22Rv1 (cell line): ENCODE results near the gene AGTPBP1.

Experiments
- H3K27ac ChIP-seq: fragments of 450-650 bp; 2 replicates; pipeline ENCODE4 v1.5.1; 2017
- CTCF ChIP-seq: fragments of 450-650 bp; IDR thresholded peaks from 2 replicates; pipeline ENCODE4 v1.5.1; 2017; ENCODE audit warnings: mild to moderate bottlenecking
- ZFX ChIP-seq: fragments of 450-650 bp; IDR thresholded peaks from 2 replicates; pipeline ENCODE4 v1.6.1; 2017; ENCODE audit warnings: antibody characterized with exemption, borderline replicate concordance

AGTPBP1 gene

GRCh38 chr9:85630676-85631075 is 111.1 kb downstream of the AGTPBP1 start:
- TF ChIP-seq CTCF (no peak), ZFX (no peak)
- H3K27ac ChIP-seq, result no peak overlapping the region

GRCh38 chr9:85617141-85617670 is 124.5 kb downstream of the AGTPBP1 start:
- no peak overlapping the region for H3K27ac ChIP-seq
- no peak for TF ChIP-seq ZFX
- no peak for TF ChIP-seq CTCF

- no peak overlapping the region for H3K27ac ChIP-seq
- no peak for TF ChIP-seq CTCF
- no peak for TF ChIP-seq ZFX
Observed at GRCh38 chr9:85615792-85616191, 126.0 kb downstream of the AGTPBP1 start.

- no peak overlapping the region for H3K27ac ChIP-seq
- no peak for TF ChIP-seq ZFX
- TF ChIP-seq CTCF, result peak; percentile 86
Observed at GRCh38 chr9:85610074-85610860, 131.5 kb downstream of the AGTPBP1 start.

GRCh38 chr9:85605905-85606304 is 135.8 kb downstream of the AGTPBP1 start:
- TF ChIP-seq CTCF (no peak), ZFX (no peak)
- no peak overlapping the region for H3K27ac ChIP-seq

GRCh38 chr9:85603936-85604335 is 137.8 kb downstream of the AGTPBP1 start:
- H3K27ac ChIP-seq, result no peak overlapping the region
- no peak for TF ChIP-seq ZFX
- TF ChIP-seq CTCF, result no peak

GRCh38 chr9:85602742-85603141 is 139.0 kb downstream of the AGTPBP1 start:
- TF ChIP-seq ZFX (no peak), CTCF (no peak)
- no peak overlapping the region for H3K27ac ChIP-seq
